ENCODE data around the gene ELMO2. TPM values are rescaled to one million over a fixed set of nuclear protein-coding genes. Genes with fewer than 3 reads are reported as not detected.

Gene ELMO2
- total RNA-seq, 1 donor from 2014 or later: 66.4 TPM

GRCh38 chr20:46349035-46349741 is 57.2 kb downstream of the ELMO2 start:
- Mint-ChIP-seq H3K4me1 (peaks cover 7% of the 10 kb centered on the region), H3K9me3 (no peaks in the 10 kb centered on the region), H3K27ac (no peak overlapping the region), H3K36me3 (ENCODE audit: low read depth) (peaks cover 28% of the 10 kb centered on the region), H3K27me3 (peaks cover 6% of the 10 kb centered on the region), H3K4me3 (no peak overlapping the region)
- DNase-seq: peak; percentile 85
- intact Hi-C loops (cut with micrococcal nuclease): loop anchor here (2.0 kb wide), 1 partner anchor 42 kb away; no protein-coding TSS in a partner anchor

DNA sequence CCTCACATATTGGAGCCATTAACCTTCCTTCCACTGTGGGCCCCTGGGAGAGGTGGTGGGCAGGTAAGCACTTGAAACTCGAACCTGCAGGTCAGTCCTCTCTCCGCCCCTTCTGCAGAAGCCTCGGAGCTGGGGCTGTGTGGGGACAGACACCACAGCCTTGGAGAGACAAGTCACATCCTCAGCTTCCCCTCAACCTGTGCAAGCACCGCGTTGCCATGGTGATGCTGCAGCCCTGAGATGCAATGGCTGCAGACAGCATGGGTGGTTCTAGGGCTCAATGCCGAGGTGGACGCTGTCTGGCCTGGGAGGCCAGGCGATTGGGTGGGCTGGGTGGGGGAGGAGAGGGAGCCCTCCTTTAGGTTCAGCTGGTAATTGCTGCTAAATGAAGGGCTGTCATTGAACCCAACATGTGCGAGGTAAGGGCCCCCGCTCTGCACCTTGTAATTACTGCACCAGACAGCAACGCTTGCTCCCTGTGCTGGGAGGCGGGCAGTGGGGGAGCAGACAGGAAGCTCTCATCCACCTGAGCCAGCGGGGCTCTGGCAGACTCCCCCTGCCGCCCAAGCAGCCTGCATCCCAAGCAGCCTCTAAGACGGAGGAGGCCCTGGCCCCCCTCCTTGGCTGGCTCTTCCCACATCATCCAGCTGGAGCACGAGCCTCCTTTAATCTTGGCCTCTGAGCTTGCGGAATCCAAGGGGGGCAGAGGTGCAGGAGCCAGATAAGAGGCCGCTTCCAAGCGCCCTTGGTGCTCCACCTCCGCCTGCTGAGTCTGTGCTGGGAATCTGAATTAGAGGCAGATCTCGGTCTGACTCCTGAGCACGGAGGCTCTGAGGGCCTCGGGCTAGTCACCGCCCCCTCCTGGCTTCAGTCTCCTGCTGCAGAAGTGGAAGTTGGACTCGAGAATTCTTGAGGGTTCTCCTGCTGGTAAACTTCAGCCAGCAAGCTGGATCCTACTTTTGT is 58.3 kb downstream of the ELMO2 start:
- Mint-ChIP-seq H3K4me3 (no peak overlapping the region), H3K27me3 (peaks cover 10% of the 10 kb centered on the region), H3K36me3 (ENCODE audit: low read depth) (peaks cover 25% of the 10 kb centered on the region), H3K9me3 (no peaks in the 10 kb centered on the region), H3K4me1 (peaks cover 7% of the 10 kb centered on the region), H3K27ac (no peak overlapping the region)
- no peak for DNase-seq
- intact Hi-C loops (cut with micrococcal nuclease): loop anchor here (2.0 kb wide), 1 partner anchor 41 kb away; no protein-coding TSS in a partner anchor

DNA sequence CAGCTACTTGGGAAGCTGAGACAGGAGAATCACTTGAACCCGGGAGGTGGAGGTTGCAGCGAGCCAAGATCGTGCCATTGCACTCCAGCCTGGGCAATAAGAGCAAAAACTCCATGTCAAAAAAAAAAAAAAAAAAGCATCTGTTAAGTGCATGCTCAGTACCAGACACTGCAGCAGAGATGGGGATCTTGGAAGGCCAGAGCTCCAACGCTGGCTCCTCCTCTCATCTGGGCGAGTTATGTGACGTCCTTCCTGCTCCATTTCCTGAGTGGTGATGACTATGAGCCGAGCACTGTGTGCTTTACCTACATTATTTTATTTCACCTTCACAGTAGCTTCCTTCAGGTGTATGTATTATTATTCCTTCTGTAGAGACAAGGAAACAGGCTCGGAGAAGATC is 59.6 kb downstream of the ELMO2 start:
- Mint-ChIP-seq H3K36me3 (ENCODE audit: low read depth) (peaks cover 20% of the 10 kb centered on the region), H3K27me3 (peaks cover 22% of the 10 kb centered on the region), H3K27ac (no peak overlapping the region), H3K4me1 (peaks cover 10% of the 10 kb centered on the region), H3K4me3 (no peak overlapping the region), H3K9me3 (no peaks in the 10 kb centered on the region)
- no peak for DNase-seq
- intact Hi-C loops (cut with micrococcal nuclease): no loop called here

DNA sequence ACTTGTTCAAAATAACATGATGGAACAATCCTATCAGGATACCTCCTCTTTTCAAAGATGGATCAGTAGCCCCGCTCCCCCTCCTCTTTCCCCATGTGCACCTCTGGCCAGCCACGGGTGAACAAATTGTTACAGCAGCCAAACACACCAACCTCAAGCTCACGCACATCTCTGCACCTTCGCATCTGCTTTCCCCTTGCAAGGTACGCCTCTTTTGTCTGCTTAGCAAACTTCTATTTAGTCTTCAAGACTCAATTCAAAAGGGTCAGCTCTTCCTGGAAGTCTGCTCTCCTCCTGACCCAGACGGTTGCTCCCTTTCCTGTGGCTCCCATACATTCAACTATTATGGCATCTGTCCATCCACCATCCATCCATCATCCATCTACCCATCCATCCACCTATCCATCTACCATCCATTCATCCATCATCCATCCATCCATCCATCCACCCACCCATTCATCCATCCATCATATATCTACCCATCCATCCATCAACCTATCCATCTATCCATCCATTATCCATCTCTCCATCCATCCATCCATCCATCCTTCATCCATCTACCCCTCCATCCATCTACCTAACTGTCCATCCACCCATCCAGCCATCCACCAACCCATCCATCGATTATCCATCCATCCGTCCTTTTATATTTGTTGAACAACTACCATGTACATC is 61.8 kb downstream of the ELMO2 start:
- DNase-seq: no peak
- intact Hi-C loops (cut with micrococcal nuclease): no loop called here
- Mint-ChIP-seq H3K4me1 (peaks cover 3% of the 10 kb centered on the region), H3K27me3 (peaks cover 26% of the 10 kb centered on the region), H3K4me3 (no peak overlapping the region), H3K9me3 (no peaks in the 10 kb centered on the region), H3K36me3 (ENCODE audit: low read depth) (peaks cover 9% of the 10 kb centered on the region), H3K27ac (no peak overlapping the region)

DNA sequence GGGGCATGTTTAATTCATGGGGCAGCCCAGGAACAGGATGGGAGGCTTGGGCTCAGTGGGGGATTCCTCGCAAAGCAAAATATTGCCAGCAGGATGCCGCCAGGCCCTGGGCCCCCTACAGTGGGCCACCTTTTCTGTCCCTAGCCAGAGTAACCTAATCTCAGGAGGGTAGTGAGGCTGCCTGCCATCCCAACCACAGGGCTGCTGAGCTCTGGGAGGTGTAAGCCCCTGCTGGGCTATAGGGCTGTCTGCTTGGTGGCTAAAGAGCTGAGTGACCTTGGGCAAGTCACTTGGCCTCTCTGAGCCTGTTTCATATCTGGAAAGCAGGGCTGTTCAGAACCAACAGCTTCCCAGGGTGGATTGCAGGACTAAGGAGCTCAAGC is 62.4 kb downstream of the ELMO2 start:
- Mint-ChIP-seq H3K36me3 (ENCODE audit: low read depth) (peaks cover 6% of the 10 kb centered on the region), H3K27ac (no peak overlapping the region), H3K4me3 (no peak overlapping the region), H3K9me3 (no peaks in the 10 kb centered on the region), H3K4me1 (peaks cover 3% of the 10 kb centered on the region), H3K27me3 (peaks cover 28% of the 10 kb centered on the region)
- intact Hi-C loops (cut with micrococcal nuclease): no loop called here
- no peak for DNase-seq

- H3K4me3 Mint-ChIP-seq: no peak overlapping the region
- H3K27me3 Mint-ChIP-seq: peaks cover 32% of the 10 kb centered on the region
- no peak for DNase-seq
- no peaks in the 10 kb centered on the region for H3K9me3 Mint-ChIP-seq
- peaks cover 3% of the 10 kb centered on the region for H3K4me1 Mint-ChIP-seq
- peaks cover 4% of the 10 kb centered on the region for H3K36me3 Mint-ChIP-seq (ENCODE audit: low read depth)
- intact Hi-C loops (cut with micrococcal nuclease): no loop called here
- H3K27ac Mint-ChIP-seq: no peak overlapping the region
Measured at GRCh38 chr20:46343348-46343974, 63.0 kb downstream of the ELMO2 start.

- peaks cover 4% of the 10 kb centered on the region for H3K36me3 Mint-ChIP-seq (ENCODE audit: low read depth)
- H3K27ac Mint-ChIP-seq: no peak overlapping the region
- H3K27me3 Mint-ChIP-seq: peaks cover 32% of the 10 kb centered on the region
- intact Hi-C loops (cut with micrococcal nuclease): no loop called here
- H3K4me3 Mint-ChIP-seq: no peak overlapping the region
- no peak for DNase-seq
- no peaks in the 10 kb centered on the region for H3K9me3 Mint-ChIP-seq
- peaks cover 3% of the 10 kb centered on the region for H3K4me1 Mint-ChIP-seq
Measured at GRCh38 chr20:46342451-46343347, 63.7 kb downstream of the ELMO2 start.

DNA sequence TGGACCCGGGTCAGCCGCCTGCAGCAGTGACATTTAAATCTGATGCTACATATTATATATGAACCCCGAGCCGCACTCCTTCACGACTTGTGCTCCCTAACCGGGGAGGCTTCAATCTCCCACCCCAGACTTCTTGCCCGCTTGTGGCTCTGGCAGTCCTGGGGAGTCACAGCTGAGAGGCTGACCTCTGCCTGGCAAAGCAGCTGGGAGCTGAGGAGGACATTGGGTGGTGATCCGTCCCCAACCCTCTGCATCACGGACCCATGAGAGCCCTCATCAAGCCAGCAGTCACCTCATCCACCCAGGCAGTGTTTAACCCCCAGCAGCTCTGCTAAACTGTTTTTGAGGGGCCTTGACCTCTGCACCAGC is 64.4 kb downstream of the ELMO2 start:
- H3K4me3 Mint-ChIP-seq: no peak overlapping the region
- H3K9me3 Mint-ChIP-seq: no peaks in the 10 kb centered on the region
- no peak overlapping the region for H3K27ac Mint-ChIP-seq
- intact Hi-C loops (cut with micrococcal nuclease): no loop called here
- peaks cover 32% of the 10 kb centered on the region for H3K27me3 Mint-ChIP-seq
- H3K36me3 Mint-ChIP-seq (ENCODE audit: low read depth): peaks cover 4% of the 10 kb centered on the region
- peaks cover 3% of the 10 kb centered on the region for H3K4me1 Mint-ChIP-seq
- DNase-seq: no peak

DNA sequence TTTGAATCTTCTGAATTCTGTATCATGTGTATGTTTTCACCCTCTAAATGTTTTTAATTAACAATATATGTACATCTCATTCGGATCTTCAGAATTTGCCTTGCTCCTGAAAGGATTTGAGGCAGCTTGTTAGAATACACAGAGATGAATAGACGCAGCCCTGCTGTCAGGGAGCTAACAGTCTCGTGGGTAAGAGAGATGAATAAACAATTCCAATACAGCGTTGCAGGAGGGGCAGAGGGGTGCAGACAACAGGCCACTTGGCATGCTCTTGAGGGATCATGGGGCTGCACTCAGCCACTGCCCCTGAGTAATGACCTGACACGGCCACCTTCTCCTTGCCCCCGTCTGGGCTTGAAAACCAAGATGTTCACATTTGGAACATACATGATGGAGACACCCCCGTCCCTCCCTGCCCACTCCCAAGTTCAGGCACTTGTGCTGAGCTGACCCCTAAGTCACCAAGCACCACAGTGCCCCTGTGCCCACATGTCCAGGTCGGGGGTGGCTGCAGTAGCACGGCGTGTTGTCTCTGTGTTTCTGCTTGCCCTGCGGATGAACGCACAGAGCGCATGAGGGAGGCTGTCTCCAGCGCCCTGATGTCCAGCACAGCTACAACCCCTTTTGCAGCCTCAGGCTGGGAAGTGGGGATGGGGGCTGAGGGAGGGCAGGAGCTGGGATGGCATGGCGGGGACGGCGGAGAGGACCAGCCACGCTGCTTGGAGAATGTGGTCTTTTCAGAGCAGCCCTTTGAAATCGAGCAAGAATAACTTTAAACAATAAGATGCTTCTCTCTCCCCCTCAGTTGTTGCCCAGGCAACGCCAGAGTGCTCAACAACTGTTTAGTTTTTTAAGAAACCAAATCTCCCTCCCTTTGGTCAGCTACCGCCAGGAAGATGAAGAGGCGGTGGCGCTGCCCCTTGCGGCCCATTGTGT is 65.1 kb downstream of the ELMO2 start:
- no peak overlapping the region for H3K27ac Mint-ChIP-seq
- H3K9me3 Mint-ChIP-seq: no peaks in the 10 kb centered on the region
- no peak overlapping the region for H3K4me3 Mint-ChIP-seq
- H3K36me3 Mint-ChIP-seq (ENCODE audit: low read depth): peaks cover 2% of the 10 kb centered on the region
- DNase-seq: no peak
- H3K27me3 Mint-ChIP-seq: peaks cover 32% of the 10 kb centered on the region
- intact Hi-C loops (cut with micrococcal nuclease): no loop called here
- peaks cover 3% of the 10 kb centered on the region for H3K4me1 Mint-ChIP-seq

- no peak overlapping the region for H3K4me3 Mint-ChIP-seq
- H3K9me3 Mint-ChIP-seq: no peaks in the 10 kb centered on the region
- H3K4me1 Mint-ChIP-seq: peaks cover 3% of the 10 kb centered on the region
- no peaks in the 10 kb centered on the region for H3K36me3 Mint-ChIP-seq (ENCODE audit: low read depth)
- peaks cover 34% of the 10 kb centered on the region for H3K27me3 Mint-ChIP-seq
- intact Hi-C loops (cut with micrococcal nuclease): no loop called here
- no peak overlapping the region for H3K27ac Mint-ChIP-seq
- no peak for DNase-seq
Measured at GRCh38 chr20:46339037-46339436, 67.4 kb downstream of the ELMO2 start.

- intact Hi-C loops (cut with micrococcal nuclease): no loop called here
- Mint-ChIP-seq H3K27ac (no peak overlapping the region), H3K4me1 (no peaks in the 10 kb centered on the region), H3K27me3 (peaks cover 20% of the 10 kb centered on the region), H3K9me3 (no peaks in the 10 kb centered on the region), H3K4me3 (no peak overlapping the region), H3K36me3 (ENCODE audit: low read depth) (no peaks in the 10 kb centered on the region)
- DNase-seq: no peak
Measured at GRCh38 chr20:46336735-46337134, 69.7 kb downstream of the ELMO2 start.

DNA sequence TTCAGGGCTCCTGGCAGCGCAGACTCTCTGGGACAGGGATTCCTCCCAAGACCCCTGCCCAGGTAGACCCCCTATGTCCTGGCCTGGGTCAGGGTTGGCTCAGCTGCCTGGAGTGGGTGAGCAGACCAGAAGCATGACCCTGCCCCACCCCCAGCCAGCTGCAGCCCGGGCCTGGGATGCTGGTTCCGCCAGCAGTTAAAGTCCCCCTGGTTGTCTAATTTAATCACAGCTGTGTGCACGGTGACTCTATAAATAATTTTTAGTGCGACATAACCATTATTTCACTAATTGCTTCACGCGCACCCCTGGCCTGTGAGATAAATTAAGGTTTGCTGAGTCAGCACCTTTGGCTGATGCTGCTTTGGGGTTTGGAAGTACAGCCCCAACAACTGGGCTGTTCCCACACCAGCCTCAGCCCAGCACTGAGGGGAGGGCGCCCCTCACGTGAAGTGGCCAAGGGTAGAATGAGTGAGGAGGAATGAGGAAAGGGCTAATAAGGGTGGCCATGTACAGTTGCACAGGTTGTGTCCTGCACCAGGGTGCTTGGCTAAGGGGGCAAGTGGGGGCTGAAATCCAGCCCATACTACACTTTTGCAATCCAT is 72.0 kb downstream of the ELMO2 start:
- H3K27ac Mint-ChIP-seq: no peak overlapping the region
- intact Hi-C loops (cut with micrococcal nuclease): no loop called here
- H3K36me3 Mint-ChIP-seq (ENCODE audit: low read depth): no peaks in the 10 kb centered on the region
- no peaks in the 10 kb centered on the region for H3K9me3 Mint-ChIP-seq
- no peaks in the 10 kb centered on the region for H3K4me1 Mint-ChIP-seq
- no peak overlapping the region for H3K4me3 Mint-ChIP-seq
- H3K27me3 Mint-ChIP-seq: peaks cover 17% of the 10 kb centered on the region
- DNase-seq: no peak

Measured in activated CD4-positive, alpha-beta T cell treated with anti-CD3 and anti-CD28 coated beads, Interleukin-2, amount 10 ng/mL, durations not matched to agents 24 days and 14 days (primary cell).